B cell (primary cell): Measurements from ENCODE around the gene SPEN.

Source experiments
- CTCF ChIP-seq: fragments of 200-600 bp; IDR thresholded peaks from one replicate; pipeline ENCODE4 v1.8.0; 2022; ENCODE audit warnings: antibody characterized with exemption, mild to moderate bottlenecking
- EZH2 ChIP-seq: IDR thresholded peaks from 2 replicates; pipeline ENCODE4 v1.6.1; 2012; ENCODE audit warnings: borderline replicate concordance, low read depth, mild to moderate bottlenecking, moderate library complexity, low read length; ENCODE audit not compliant: insufficient read depth, poor library complexity, severe bottlenecking

DNA sequence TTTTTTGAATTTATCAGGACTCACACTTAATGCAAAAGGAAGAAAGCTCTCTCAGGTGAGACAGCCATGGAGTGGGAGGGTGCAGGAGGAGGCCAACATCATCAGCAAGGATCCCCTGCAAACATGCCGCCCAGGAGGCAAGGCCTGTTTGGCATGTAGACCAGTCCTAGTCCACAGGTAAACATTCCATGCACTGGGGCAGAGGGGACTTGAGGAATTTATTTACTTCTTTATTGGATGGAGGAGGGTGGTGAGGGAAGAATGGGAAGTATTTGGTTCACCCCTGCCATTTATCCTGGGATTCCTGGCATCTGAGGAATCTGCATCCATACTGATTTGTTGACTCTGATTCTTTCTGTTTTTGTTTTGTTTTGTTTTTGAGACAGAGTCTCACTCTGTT is 38.6 kb upstream of the SPEN start:
- TF ChIP-seq CTCF (no peak), EZH2 (no peak)
